ENCODE data around the gene RASGRF2. TPM values are rescaled to one million over a fixed set of nuclear protein-coding genes. Genes with fewer than 3 reads are reported as not detected.

The RASGRF2 gene
- total and polyA plus RNA-seq, 2 of the 8 experiments (the other 6 are each of a cell fraction or from before 2014, with no cell fraction given), result 2.6 to 29.5 TPM

- Histone ChIP-seq H3K79me1 (ENCODE audit: low read depth, low read length) (no peaks in the 10 kb centered on the region), H2BK15ac (ENCODE audit: low read length) (no peak overlapping the region), H3K4me1 (replicated peaks in 1 of 4; ENCODE audit: control insufficient read depth in 3 of 4, insufficient read depth in 4 of 4, low read length in 3 of 4) (peaks cover 0 to 5% (median 0%) of the 10 kb centered on the region in 4 experiments; a peak in 1 of 7 replicates), H3K18ac (ENCODE audit: extremely low read depth, low read length) (no peak overlapping the region), H2AFZ (ENCODE audit: low read length) (no peak overlapping the region), H3K4me2 (ENCODE audit: insufficient read depth in 1 of 2, low read depth in 2 of 2, low read length in 2 of 2) (no peak overlapping the region), H3K56ac (replicated peaks; ENCODE audit: insufficient read length, low read depth, low read length) (no peak overlapping the region), H3K27me3 (replicated peaks in 1 of 4; ENCODE audit: control insufficient read depth in 3 of 4, extremely low read depth in 1 of 4, insufficient read depth in 3 of 4, low read length in 3 of 4) (no peaks in the 10 kb centered on the region), H4K20me1 (replicated peaks in 1 of 2; ENCODE audit: control insufficient read depth in 1 of 2, insufficient read depth in 2 of 2, low read length in 2 of 2) (no peaks in the 10 kb centered on the region), H2BK5ac (ENCODE audit: low read depth, low read length) (no peak overlapping the region), H3K23me2 (ENCODE audit: low read depth, low read length) (no peaks in the 10 kb centered on the region), H3K9ac (replicated peaks in 1 of 4; ENCODE audit: extremely low read depth in 1 of 4, low read depth in 3 of 4, low read length in 3 of 4) (no peak overlapping the region), H3K4me3 (ENCODE audit: extremely low read depth in 1 of 4, insufficient read depth in 2 of 4, low read depth in 3 of 4, low read length in 4 of 4) (no peak overlapping the region), H2BK12ac (ENCODE audit: low read depth, low read length) (no peak overlapping the region), H3K9me3 (ENCODE audit: insufficient read depth in 2 of 2, low read depth in 1 of 2, low read length in 1 of 2) (no peaks in the 10 kb centered on the region), H3K27ac (ENCODE audit: low read depth, low read length) (no peak overlapping the region), H4K91ac (replicated peaks; ENCODE audit: insufficient read length, low read length) (no peak overlapping the region), H3K4ac (replicated peaks; ENCODE audit: insufficient read length, low read depth, low read length) (no peak overlapping the region), H2BK20ac (ENCODE audit: low read length) (no peak overlapping the region), H3K79me2 (ENCODE audit: control insufficient read depth in 1 of 2, insufficient read depth in 2 of 2, low read length in 2 of 2) (no peaks in the 10 kb centered on the region), H3K23ac (ENCODE audit: insufficient read length) (no peak overlapping the region), H4K5ac (ENCODE audit: insufficient read length, low read depth, low read length) (no peak overlapping the region), H2AK5ac (ENCODE audit: low read depth, low read length) (no peak overlapping the region), H3K14ac (ENCODE audit: insufficient read length) (no peak overlapping the region), H2BK120ac (replicated peaks; ENCODE audit: low read depth, low read length) (no peak overlapping the region), H3K36me3 (ENCODE audit: control insufficient read depth in 2 of 4, insufficient read depth in 4 of 4, low read length in 3 of 4) (no peaks in the 10 kb centered on the region), H4K8ac (ENCODE audit: extremely low read depth, insufficient read depth, low read length) (no peak overlapping the region)
- CTCF ChIA-PET (ENCODE audit: partially characterized antibody), result interaction anchor here (0.5 to 2.3 kb wide), 4 partner anchors 12 to 120 kb away, joined by 3 to 11 read pairs (median 4); no protein-coding TSS in a partner anchor
- WGBS, 2 experiments (ENCODE audit: extremely low coverage in 1 of 2, insufficient coverage in 1 of 2, insufficient read length in 1 of 2, insufficient replicate concordance in 2 of 2, low coverage in 1 of 2, low lambda C conversion rate in 2 of 2, missing lambda C conversion rate in 1 of 2), result 85% methylated on average over 7 of the region's 7 CpGs; no CpG with 5 or more reads in 1 of the 2 experiments
- DNase-seq (ENCODE audit: low read depth in 1 of 2, low spot score in 2 of 2) (no peak), FAIRE-seq (no peak)
- POLR2A ChIA-PET (ENCODE audit: partially characterized antibody), result no interaction called here
- TF ChIP-seq PHF8 (conservative IDR thresholded peaks at IDR 0.05; ENCODE audit: low read depth, low read length) (no peak), SP1 (IDR thresholded peaks at IDR 0.05; ENCODE audit: low read depth, low read length) (no peak), POLR2A (IDR thresholded peaks at IDR 0.05; ENCODE audit: control extremely low read depth in 1 of 2, low read depth in 2 of 2, low read length in 2 of 2) (no peak), SIX5 (IDR thresholded peaks at IDR 0.05; ENCODE audit: low read depth, low read length) (no peak), ATF3 (IDR thresholded peaks at IDR 0.05; ENCODE audit: insufficient read depth, low read depth, low read length) (no peak), CREB1 (IDR thresholded peaks at IDR 0.05) (no peak), TEAD4 (IDR thresholded peaks at IDR 0.05; ENCODE audit: low read depth, low read length) (no peak), GABPA (IDR thresholded peaks at IDR 0.05; ENCODE audit: borderline replicate concordance, insufficient read depth, low read length) (no peak), BCL11A (IDR thresholded peaks at IDR 0.05; ENCODE audit: low read depth in 2 of 2, low read length in 2 of 2) (no peak), SIN3A (conservative IDR thresholded peaks at IDR 0.05 in 1 of 2, IDR thresholded peaks at IDR 0.05 in 1 of 2; ENCODE audit: low read depth in 1 of 2, low read length in 2 of 2) (no peak), CHD1 (IDR thresholded peaks at IDR 0.05; ENCODE audit: low read depth, low read length) (no peak), HDAC6 (IDR thresholded peaks at IDR 0.05; ENCODE audit: low read depth, low read length) (no peak), CEBPB (IDR thresholded peaks at IDR 0.05; ENCODE audit: low read depth, low read length) (no peak), HDAC2 (IDR thresholded peaks at IDR 0.05; ENCODE audit: borderline replicate concordance in 1 of 2, low read depth in 2 of 2, low read length in 2 of 2) (no peak), RXRA (IDR thresholded peaks at IDR 0.05; ENCODE audit: insufficient read depth, low read depth, low read length) (no peak)
Measured at GRCh38 chr5:81128416-81128815, 168.3 kb downstream of the RASGRF2 start.

Data from H1 (cell line).